T-cell (primary cell): ENCODE results near the gene TMEM145. TPM values are rescaled to one million over a fixed set of nuclear protein-coding genes. Genes with fewer than 3 reads are reported as not detected.

Experiments used
- ATAC-seq, 4 experiments: fragments of 200-7000 bp in 3 of 4; fragments of 150-1000 bp in 1 of 4; cut with Tn5 transposase; replicated peaks in 1 of 4; 1 replicate in 3 of 4; 2 replicates in 1 of 4; pipeline ENCODE4 v1.10.0; 2021; ENCODE audit warnings: moderate library complexity in 3 of 4, mild to moderate bottlenecking in 2 of 4, moderate number of reproducible peaks in 1 of 4
- CTCF ChIA-PET, 2 donors: fragments of 300-600 bp; sonication (Branson Sonifier 250); formaldehyde crosslinking; loops; one replicate each; lab custom pipeline; 2022; ENCODE audit warnings: antibody characterized with exemption in 2 of 2; lab: Charles Lee
- POLR2A ChIA-PET, 2 donors: fragments of 300-600 bp; sonication (Branson Sonifier 250); formaldehyde crosslinking; loops; one replicate each; lab custom pipeline; 2022; ENCODE audit warnings: antibody characterized with exemption in 2 of 2; lab: Charles Lee
- DNase-seq, 35 experiments: peaks; one replicate each; pipeline versions ENCODE4 v3.0.0 to v3.0.0-alpha.2; 2013 to 2023
- H3K27ac ChIP-seq: one replicate; pipeline ENCODE4 v1.5.1; 2013; ENCODE audit warnings: low read length
- H3K27me3 ChIP-seq, 2 experiments: replicated peaks in 1 of 2; 1 replicate in 1 of 2; 2 replicates in 1 of 2; pipeline versions ENCODE4 v1.6.1 to v1.7.0; 2013; ENCODE audit warnings: low read length in 1 of 2, mixed read lengths in 1 of 2; ENCODE audit not compliant: control insufficient read depth in 2 of 2, insufficient read depth in 2 of 2; ENCODE audit errors: extremely low read depth in 1 of 2
- H3K36me3 ChIP-seq, 2 donors: 1 replicate in 1 of 2; 2 replicates in 1 of 2; pipeline versions ENCODE4 v1.6.1 to v1.7.0; 2013; ENCODE audit warnings: low read length in 1 of 2; ENCODE audit not compliant: control insufficient read depth in 2 of 2, insufficient read depth in 1 of 2; ENCODE audit errors: extremely low read depth in 1 of 2
- H3K4me1 ChIP-seq, 2 experiments: 1 replicate in 1 of 2; 2 replicates in 1 of 2; pipeline versions ENCODE4 v1.6.1 to v1.7.0; 2013; ENCODE audit warnings: low read length in 2 of 2, mixed read lengths in 1 of 2; ENCODE audit not compliant: insufficient read depth in 2 of 2, control insufficient read depth in 1 of 2; ENCODE audit errors: extremely low read depth in 1 of 2
- H3K4me3 ChIP-seq, 2 donors: 1 replicate in 1 of 2; 2 replicates in 1 of 2; pipeline versions ENCODE4 v1.5.1 to v1.7.0; 2013; ENCODE audit warnings: mild to moderate bottlenecking in 2 of 2, low read length in 1 of 2, moderate library complexity in 1 of 2; ENCODE audit not compliant: control insufficient read depth in 1 of 2; ENCODE audit errors: extremely low read depth in 1 of 2
- H3K9me3 ChIP-seq: 2 replicates; pipeline ENCODE4 v1.7.0; 2013
- H3K27ac Mint-ChIP-seq, 2 donors: one replicate each; pipeline ENCODE4 v1.8.0; 2020 to 2021; ENCODE audit warnings: mild to moderate bottlenecking in 2 of 2, mixed read lengths in 2 of 2
- H3K27me3 Mint-ChIP-seq, 2 donors: one replicate each; pipeline ENCODE4 v1.8.0; 2021 to 2022; ENCODE audit warnings: mixed read lengths in 2 of 2
- H3K36me3 Mint-ChIP-seq: one replicate; pipeline ENCODE4 v1.8.0; 2021; ENCODE audit warnings: mixed read lengths
- H3K4me1 Mint-ChIP-seq, 3 donors: one replicate each; pipeline ENCODE4 v1.8.0; 2020 to 2022; ENCODE audit warnings: mixed read lengths in 3 of 3, mild to moderate bottlenecking in 1 of 3
- H3K4me3 Mint-ChIP-seq, 3 donors: one replicate each; pipeline ENCODE4 v1.8.0; 2020 to 2022; ENCODE audit warnings: mild to moderate bottlenecking in 3 of 3, mixed read lengths in 3 of 3, moderate library complexity in 3 of 3
- H3K9me3 Mint-ChIP-seq, 3 donors: one replicate each; pipeline ENCODE4 v1.8.0; 2020 to 2022; ENCODE audit warnings: mixed read lengths in 3 of 3
- WGBS: methylation state at CpG from one replicate; pipeline ENCODE4 v1.1.5; 2013; ENCODE audit warnings: missing lambda C conversion rate; ENCODE audit not compliant: insufficient coverage; 5-methylcytosine and 5-hydroxymethylcytosine counted together
- total RNA-seq, 35 experiments: library from RNA in 6 of 35; stranded (reverse) in 6 of 35; fragments of 120-200 nt in 1 of 35; gene quantifications; one replicate each; pipeline versions ENCODE4 v1.2.1 to v1.2.4 and lab custom pipeline; 2013 to 2026

The TMEM145 gene
- total RNA-seq, 5 donors from 2014 or later (not counting 1 experiment from before 2014, with no cell fraction given): not detected

GRCh38 chr19:42290136-42290522 is 23.0 kb upstream of the TMEM145 start:
- H3K36me3 Mint-ChIP-seq: peaks cover 13% of the 10 kb centered on the region
- no peak overlapping the region for H3K4me3 Mint-ChIP-seq
- ChIA-PET CTCF (no interaction called here), POLR2A (no interaction called here)
- no peaks in the 10 kb centered on the region for H3K9me3 Mint-ChIP-seq
- ATAC-seq (no peak), DNase-seq (no peak)
- no peaks in the 10 kb centered on the region for H3K27me3 Mint-ChIP-seq
- peaks cover 4 to 35% of the 10 kb centered on the region in 2 experiments for H3K4me1 ChIP-seq
- H3K27me3 ChIP-seq: no peaks in the 10 kb centered on the region
- H3K36me3 ChIP-seq: peaks cover 31 to 76% of the 10 kb centered on the region in 2 donors
- H3K27ac ChIP-seq: no peak overlapping the region
- no peak overlapping the region for H3K4me3 ChIP-seq
- peaks cover 16 to 22% (median 21%) of the 10 kb centered on the region in 3 donors for H3K4me1 Mint-ChIP-seq
- 92% methylated on average over 10 of the region's 13 CpGs for WGBS
- no peak overlapping the region for H3K27ac Mint-ChIP-seq
- H3K9me3 ChIP-seq: no peaks in the 10 kb centered on the region

GRCh38 chr19:42290523-42291434 is 22.3 kb upstream of the TMEM145 start:
- Histone ChIP-seq H3K36me3 (peaks cover 31 to 79% of the 10 kb centered on the region in 2 donors), H3K4me1 (peaks cover 3 to 30% of the 10 kb centered on the region in 2 experiments), H3K27ac (no peak overlapping the region), H3K27me3 (no peaks in the 10 kb centered on the region), H3K4me3 (no peak overlapping the region), H3K9me3 (no peaks in the 10 kb centered on the region)
- Mint-ChIP-seq H3K4me3 (no peak overlapping the region), H3K9me3 (no peaks in the 10 kb centered on the region), H3K27me3 (no peaks in the 10 kb centered on the region), H3K27ac (no peak overlapping the region), H3K4me1 (peaks cover 11 to 15% (median 14%) of the 10 kb centered on the region in 3 donors), H3K36me3 (peaks cover 13% of the 10 kb centered on the region)
- ATAC-seq (peak; percentile 46 to 74 (median 66)), DNase-seq (peak in 33 of 35 experiments; percentile 30 to 71 (median 56))
- CTCF ChIA-PET: no interaction called here
- WGBS: 91% methylated on average over 31 of the region's 31 CpGs
- POLR2A ChIA-PET: no interaction called here

GRCh38 chr19:42291435-42291810 is 21.7 kb upstream of the TMEM145 start:
- no peaks in the 10 kb centered on the region for H3K9me3 Mint-ChIP-seq
- no peak overlapping the region for H3K4me3 ChIP-seq
- H3K27me3 Mint-ChIP-seq: no peaks in the 10 kb centered on the region
- H3K9me3 ChIP-seq: no peaks in the 10 kb centered on the region
- peaks cover 13% of the 10 kb centered on the region for H3K36me3 Mint-ChIP-seq
- ChIA-PET CTCF (no interaction called here), POLR2A (no interaction called here)
- no peak for DNase-seq
- peaks cover 31 to 81% of the 10 kb centered on the region in 2 donors for H3K36me3 ChIP-seq
- WGBS: 82% methylated on average over 9 of the region's 9 CpGs
- no peak overlapping the region for H3K4me3 Mint-ChIP-seq
- no peak overlapping the region for H3K27ac ChIP-seq
- peak overlapping the region; percentile 70 to 75 for H3K27ac Mint-ChIP-seq
- H3K27me3 ChIP-seq: no peaks in the 10 kb centered on the region
- ATAC-seq: no peak
- peaks cover 0 to 30% of the 10 kb centered on the region in 2 experiments for H3K4me1 ChIP-seq
- H3K4me1 Mint-ChIP-seq: peaks cover 9 to 13% (median 13%) of the 10 kb centered on the region in 3 donors

- Mint-ChIP-seq H3K27me3 (no peaks in the 10 kb centered on the region), H3K9me3 (no peaks in the 10 kb centered on the region), H3K4me3 (no peak overlapping the region), H3K4me1 (peaks cover 9 to 13% (median 11%) of the 10 kb centered on the region in 3 donors), H3K36me3 (peaks cover 12% of the 10 kb centered on the region), H3K27ac (peak overlapping the region in 1 of 2 donors; percentile 75)
- Histone ChIP-seq H3K9me3 (no peaks in the 10 kb centered on the region), H3K36me3 (peaks cover 31 to 77% of the 10 kb centered on the region in 2 donors), H3K4me1 (peaks cover 0 to 26% of the 10 kb centered on the region in 2 experiments), H3K27me3 (no peaks in the 10 kb centered on the region), H3K4me3 (no peak overlapping the region), H3K27ac (no peak overlapping the region)
- DNase-seq: no peak
- 91% methylated on average over 25 of the region's 27 CpGs for WGBS
- CTCF ChIA-PET: interaction anchor here in 1 of 2 donors (1.1 kb wide), 1 partner anchor 46 kb away, joined by 3 read pairs; no protein-coding TSS in a partner anchor
- ATAC-seq: no peak
- POLR2A ChIA-PET: no interaction called here
Observed at GRCh38 chr19:42292042-42292960, 20.8 kb upstream of the TMEM145 start.

GRCh38 chr19:42292963-42293362 is 20.1 kb upstream of the TMEM145 start:
- ATAC-seq (no peak), DNase-seq (no peak)
- Mint-ChIP-seq H3K4me1 (peaks cover 9 to 13% (median 9%) of the 10 kb centered on the region in 3 donors), H3K36me3 (peaks cover 10% of the 10 kb centered on the region), H3K9me3 (no peaks in the 10 kb centered on the region), H3K27me3 (no peaks in the 10 kb centered on the region), H3K4me3 (no peak overlapping the region), H3K27ac (no peak overlapping the region)
- Histone ChIP-seq H3K4me3 (no peak overlapping the region), H3K27me3 (no peaks in the 10 kb centered on the region), H3K9me3 (no peaks in the 10 kb centered on the region), H3K27ac (no peak overlapping the region), H3K4me1 (peaks cover 0 to 26% of the 10 kb centered on the region in 2 experiments), H3K36me3 (peaks cover 28 to 70% of the 10 kb centered on the region in 2 donors)
- 93% methylated on average over 14 of the region's 14 CpGs for WGBS
- CTCF ChIA-PET: interaction anchor here in 1 of 2 donors (1.1 kb wide), 1 partner anchor 46 kb away, joined by 3 read pairs; no protein-coding TSS in a partner anchor
- POLR2A ChIA-PET: no interaction called here

- ChIA-PET CTCF (no interaction called here), POLR2A (no interaction called here)
- no peaks in the 10 kb centered on the region for H3K27me3 ChIP-seq
- Mint-ChIP-seq H3K4me1 (peaks cover 9 to 13% (median 9%) of the 10 kb centered on the region in 3 donors), H3K36me3 (peaks cover 10% of the 10 kb centered on the region), H3K9me3 (no peaks in the 10 kb centered on the region), H3K27me3 (no peaks in the 10 kb centered on the region), H3K4me3 (no peak overlapping the region), H3K27ac (no peak overlapping the region)
- no peak for ATAC-seq
- 91% methylated on average over 15 of the region's 17 CpGs for whole genome bisulfite sequencing
- H3K4me1 ChIP-seq: peaks cover 0 to 26% of the 10 kb centered on the region in 2 experiments
- H3K27ac ChIP-seq: no peak overlapping the region
- peaks cover 28 to 65% of the 10 kb centered on the region in 2 donors for H3K36me3 ChIP-seq
- DNase-seq: no peak
- no peak overlapping the region for H3K4me3 ChIP-seq
- H3K9me3 ChIP-seq: no peaks in the 10 kb centered on the region
Observed at GRCh38 chr19:42293540-42293939, 19.6 kb upstream of the TMEM145 start.
